Naive thymus-derived CD8-positive, alpha-beta T cell (primary cell): Measurements from ENCODE around the gene ARIH2. TPM values are rescaled to one million over a fixed set of nuclear protein-coding genes. Genes with fewer than 3 reads are reported as not detected.
A peak's percentile ranks its signal among the peaks of the same experiment; 100 is the strongest.
"Not testable (repeated sequence)": the region's sequence is repeated elsewhere in the genome, so short reads cannot be mapped to it uniquely, and the experiment has no call there.

Experiments
- ATAC-seq, 2 donors: fragments of 150-1000 bp; cut with Tn5 transposase in 1 of 2; sonication (Bioruptor Pico), chemical (Tn5 transposase) in 1 of 2; 1 replicate in 1 of 2; 2 replicates in 1 of 2; pipeline ENCODE4 v1.10.0; 2021; ENCODE audit warnings: mild to moderate bottlenecking in 2 of 2, moderate library complexity in 2 of 2
- POLR2A ChIA-PET: fragments of 350-600 bp; sonication (Branson Sonifier 250); formaldehyde crosslinking; loops from one replicate; lab custom pipeline; 2021; ENCODE audit warnings: antibody characterized with exemption; lab: Charles Lee
- DNase-seq, 10 donors: peaks; one replicate each; pipeline versions ENCODE4 v3.0.0 to v3.0.0-alpha.2; 2020 to 2022
- H3K27ac Mint-ChIP-seq, 10 donors: one replicate each; pipeline ENCODE4 v1.8.0; 2020 to 2022; ENCODE audit warnings: mild to moderate bottlenecking in 10 of 10, mixed read lengths in 10 of 10, moderate library complexity in 4 of 10, inconsistent platforms in 1 of 10
- H3K27me3 Mint-ChIP-seq, 5 donors: one replicate each; pipeline ENCODE4 v1.8.0; 2021 to 2022; ENCODE audit warnings: mixed read lengths in 5 of 5
- H3K36me3 Mint-ChIP-seq, 3 donors: one replicate each; pipeline ENCODE4 v1.8.0; 2020 to 2022; ENCODE audit warnings: mixed read lengths in 3 of 3, mild to moderate bottlenecking in 2 of 3, inconsistent platforms in 1 of 3
- H3K4me1 Mint-ChIP-seq, 4 donors: one replicate each; pipeline ENCODE4 v1.8.0; 2021 to 2022; ENCODE audit warnings: mixed read lengths in 4 of 4
- H3K4me3 Mint-ChIP-seq, 10 donors: one replicate each; pipeline ENCODE4 v1.8.0; 2020 to 2022; ENCODE audit warnings: mild to moderate bottlenecking in 10 of 10, mixed read lengths in 10 of 10, moderate library complexity in 6 of 10, inconsistent platforms in 1 of 10
- H3K9me3 Mint-ChIP-seq, 9 donors: one replicate each; pipeline ENCODE4 v1.8.0; 2020 to 2022; ENCODE audit warnings: mixed read lengths in 9 of 9, mild to moderate bottlenecking in 3 of 9, inconsistent platforms in 1 of 9, moderate library complexity in 1 of 9
- polyA plus RNA-seq, 3 donors: library from polyadenylated mRNA; unstranded; fragments of 300-500 nt; fragmentation: Illumina TruSeq; gene quantifications; one replicate each; pipeline ENCODE4 v1.2.3, GENCODE V29; 2021
- total RNA-seq, 8 experiments: library from RNA in 2 of 8; stranded (reverse) in 2 of 8; gene quantifications; one replicate each; pipeline ENCODE4 v1.2.3 and lab custom pipeline; 2021 to 2026

Gene ARIH2
- total and polyA plus RNA-seq, 5 experiments from 2014 or later = 92.7 to 167 (median 119) TPM

- POLR2A ChIA-PET = interaction anchor here (1.0 to 7.5 kb wide), 5 partner anchors 11 to 95 kb away, joined by 3 to 278 read pairs (median 67); partner anchors contain the start of genes DALRD3, IMPDH2, NDUFAF3 and P4HTM
- peaks cover 0 to 21% (median 0%) of the 10 kb centered on the region in 3 donors for H3K36me3 Mint-ChIP-seq
Observed at GRCh38 chr3:49008627-49009026, 90.0 kb downstream of the ARIH2 start.

GRCh38 chr3:49009396-49009795 is 90.8 kb downstream of the ARIH2 start:
- Mint-ChIP-seq H3K4me1 (peaks cover 22 to 47% (median 28%) of the 10 kb centered on the region in 4 donors), H3K27me3 (no peaks in the 10 kb centered on the region), H3K27ac (peak overlapping the region in 5 of 10 donors; percentile 42 to 64 (median 58)), H3K9me3 (no peaks in the 10 kb centered on the region), H3K4me3 (peak overlapping the region in 9 of 10 donors; percentile 10 to 99 (median 45)), H3K36me3 (peaks cover 0 to 23% (median 0%) of the 10 kb centered on the region in 3 donors)
- POLR2A ChIA-PET = interaction anchor here (0.7 to 7.5 kb wide), 4 partner anchors 11 to 488 kb away, joined by 3 to 278 read pairs (median 55); partner anchors contain the start of genes DALRD3, IMPDH2, NDUFAF3 and QRICH1
- ATAC-seq (no peak), DNase-seq (no peak)

More at GRCh38 chr3:49008627-49009026, 90.0 kb downstream of the ARIH2 start:
- Mint-ChIP-seq H3K4me3 (peak overlapping the region; percentile 94 to 100 (median 99)), H3K4me1 (peaks cover 22 to 44% (median 28%) of the 10 kb centered on the region in 4 donors), H3K27ac (peak overlapping the region; percentile 86 to 100 (median 99))
- not testable (repeated sequence) for DNase-seq, H3K9me3 Mint-ChIP-seq, ATAC-seq, H3K27me3 Mint-ChIP-seq

- peak overlapping the region in 1 of 10 donors; percentile 48 for H3K27ac Mint-ChIP-seq
- H3K27me3 Mint-ChIP-seq = no peaks in the 10 kb centered on the region
- H3K9me3 Mint-ChIP-seq = no peaks in the 10 kb centered on the region
- peaks cover 20 to 48% (median 26%) of the 10 kb centered on the region in 4 donors for H3K4me1 Mint-ChIP-seq
- ATAC-seq (no peak), DNase-seq (no peak)
- peaks cover 0 to 36% (median 3%) of the 10 kb centered on the region in 3 donors for H3K36me3 Mint-ChIP-seq
- H3K4me3 Mint-ChIP-seq = no peak overlapping the region
- POLR2A ChIA-PET = interaction anchor here (0.6 to 4.3 kb wide), 5 partner anchors 9 to 246 kb away, joined by 3 to 29 read pairs (median 10); partner anchors contain the start of genes NDUFAF3 and P4HTM
Observed at GRCh38 chr3:49012441-49013017, 93.9 kb downstream of the ARIH2 start.

- no peaks in the 10 kb centered on the region for H3K9me3 Mint-ChIP-seq
- POLR2A ChIA-PET = interaction anchor here (0.6 to 4.3 kb wide), 5 partner anchors 8 to 135 kb away, joined by 4 to 29 read pairs (median 10); partner anchors contain the start of genes NDUFAF3 and P4HTM
- DNase-seq (no peak), ATAC-seq (no peak)
- peaks cover 16 to 47% (median 21%) of the 10 kb centered on the region in 4 donors for H3K4me1 Mint-ChIP-seq
- H3K4me3 Mint-ChIP-seq = no peak overlapping the region
- H3K36me3 Mint-ChIP-seq = peaks cover 0 to 36% (median 3%) of the 10 kb centered on the region in 3 donors
- H3K27ac Mint-ChIP-seq = no peak overlapping the region
- no peaks in the 10 kb centered on the region for H3K27me3 Mint-ChIP-seq
Observed at GRCh38 chr3:49013113-49013737, 94.6 kb downstream of the ARIH2 start.

- H3K27ac Mint-ChIP-seq = no peak overlapping the region
- ATAC-seq (peak; percentile 30 to 32), DNase-seq (peak in 5 of 10 donors; percentile 22 to 45 (median 41))
- POLR2A ChIA-PET = interaction anchor here (0.6 to 4.3 kb wide), 7 partner anchors 7 to 134 kb away, joined by 3 to 29 read pairs (median 9); partner anchors contain the start of genes NDUFAF3 and P4HTM
- H3K9me3 Mint-ChIP-seq = no peaks in the 10 kb centered on the region
- no peak overlapping the region for H3K4me3 Mint-ChIP-seq
- peaks cover 13 to 44% (median 17%) of the 10 kb centered on the region in 4 donors for H3K4me1 Mint-ChIP-seq
- H3K36me3 Mint-ChIP-seq = peaks cover 0 to 33% (median 3%) of the 10 kb centered on the region in 3 donors
- no peaks in the 10 kb centered on the region for H3K27me3 Mint-ChIP-seq
Observed at GRCh38 chr3:49013738-49014660, 95.4 kb downstream of the ARIH2 start.

- H3K4me1 Mint-ChIP-seq = peaks cover 10 to 48% (median 18%) of the 10 kb centered on the region in 4 donors
- no peaks in the 10 kb centered on the region for H3K27me3 Mint-ChIP-seq
- peaks cover 0 to 33% (median 3%) of the 10 kb centered on the region in 3 donors for H3K36me3 Mint-ChIP-seq
- DNase-seq (no peak), ATAC-seq (no peak)
- POLR2A ChIA-PET = interaction anchor here (2.5 to 10.4 kb wide), 4 partner anchors 9 to 25 kb away, joined by 9 to 278 read pairs (median 31); partner anchors contain the start of genes IMPDH2, P4HTM and WDR6
- peak overlapping the region in 3 of 10 donors; percentile 26 to 77 (median 52) for H3K4me3 Mint-ChIP-seq
- H3K9me3 Mint-ChIP-seq = no peaks in the 10 kb centered on the region
- H3K27ac Mint-ChIP-seq = peak overlapping the region in 4 of 10 donors; percentile 32 to 77 (median 65)
Observed at GRCh38 chr3:49015072-49015471, 96.4 kb downstream of the ARIH2 start.

GRCh38 chr3:49015765-49016164 is 97.1 kb downstream of the ARIH2 start:
- H3K4me3 Mint-ChIP-seq = peak overlapping the region in 6 of 10 donors; percentile 13 to 61 (median 50)
- peaks cover 10 to 49% (median 23%) of the 10 kb centered on the region in 4 donors for H3K4me1 Mint-ChIP-seq
- peaks cover 0 to 32% (median 3%) of the 10 kb centered on the region in 3 donors for H3K36me3 Mint-ChIP-seq
- H3K9me3 Mint-ChIP-seq = no peaks in the 10 kb centered on the region
- peak overlapping the region in 7 of 10 donors; percentile 32 to 72 (median 35) for H3K27ac Mint-ChIP-seq
- no peaks in the 10 kb centered on the region for H3K27me3 Mint-ChIP-seq
- DNase-seq = peak in 1 of 10 donors; percentile 15
- POLR2A ChIA-PET = interaction anchor here (2.5 to 10.4 kb wide), 3 partner anchors 9 to 13 kb away, joined by 9 to 278 read pairs (median 52); partner anchors contain the start of genes IMPDH2 and WDR6
- ATAC-seq = no peak

GRCh38 chr3:49016414-49017228 is 98.0 kb downstream of the ARIH2 start:
- H3K4me3 Mint-ChIP-seq = peak overlapping the region in 8 of 10 donors; percentile 14 to 99 (median 93)

GRCh38 chr3:49017229-49017970 is 98.8 kb downstream of the ARIH2 start:
- H3K4me3 Mint-ChIP-seq = peak overlapping the region; percentile 77 to 99 (median 95)
- ATAC-seq = no peak
- POLR2A ChIA-PET = interaction anchor here (0.6 to 10.4 kb wide), 7 partner anchors 11 to 585 kb away, joined by 3 to 278 read pairs (median 9); partner anchors contain the start of genes ARIH2, IMPDH2, P4HTM and WDR6
- peaks cover 0 to 1% (median 0%) of the 10 kb centered on the region in 5 donors for H3K27me3 Mint-ChIP-seq
- no peaks in the 10 kb centered on the region for H3K9me3 Mint-ChIP-seq
- DNase-seq = peak in 1 of 10 donors; percentile 59
- H3K36me3 Mint-ChIP-seq = peaks cover 0 to 19% (median 4%) of the 10 kb centered on the region in 3 donors
- peaks cover 8 to 41% (median 27%) of the 10 kb centered on the region in 4 donors for H3K4me1 Mint-ChIP-seq
- peak overlapping the region in 9 of 10 donors; percentile 8 to 88 (median 76) for H3K27ac Mint-ChIP-seq

More at GRCh38 chr3:49016414-49017228, 98.0 kb downstream of the ARIH2 start:
- DNase-seq (peak in 1 of 10 donors; percentile 58), ATAC-seq (no peak)
- H3K36me3 Mint-ChIP-seq = peaks cover 0 to 27% (median 3%) of the 10 kb centered on the region in 3 donors
- peaks cover 0 to 1% (median 0%) of the 10 kb centered on the region in 5 donors for H3K27me3 Mint-ChIP-seq
- H3K9me3 Mint-ChIP-seq = no peaks in the 10 kb centered on the region
- POLR2A ChIA-PET = interaction anchor here (0.6 to 10.4 kb wide), 6 partner anchors 10 to 586 kb away, joined by 4 to 278 read pairs (median 14); partner anchors contain the start of genes IMPDH2, P4HTM and WDR6
- H3K4me1 Mint-ChIP-seq = peaks cover 12 to 45% (median 27%) of the 10 kb centered on the region in 4 donors
- H3K27ac Mint-ChIP-seq = peak overlapping the region in 5 of 10 donors; percentile 63 to 87 (median 76)
